Posterior vena cava (tissue), 2 donors: ENCODE measurements around the gene DPYSL3. TPM values are rescaled to one million over a fixed set of nuclear protein-coding genes. Genes with fewer than 3 reads are reported as not detected.
"Not testable (repeated sequence)": the region's sequence is repeated elsewhere in the genome, so short reads cannot be mapped to it uniquely, and the experiment has no call there.

ENCODE experiments used
- DNase-seq: peaks from one replicate; pipeline ENCODE4 v3.0.0-alpha.2; 2020; ENCODE audit warnings: low spot score
- intact Hi-C, 2 donors: fragments of 100-400 bp; cut with DNase I; formaldehyde crosslinking; loops; one replicate each; pipeline versions ENCODE4 v1.14.1 to v1.14.2; 2022 to 2023
- long read RNA-seq, 2 donors: library from polyadenylated mRNA; unstranded; transcript quantifications; one replicate each; pipeline ENCODE4 v2.0.0, GENCODE V29; 2020 to 2021
- total RNA-seq, 2 donors: library from RNA; stranded (reverse); fragmentation: NEBNext Ultra II Directional; extraction: Animal tissue kit (Norgen Biotek cat#: 25700); gene quantifications; one replicate each; pipeline ENCODE4 v1.2.1, GENCODE V29; 2021
- donor health status: DM: yes; HTN: yes; CAD: no.
- donor health status: DM: yes; HTN: yes; CAD: no.

The DPYSL3 gene
- 100 to 1,000 TPM; 401 to 418 TPM for total RNA-seq
- long read RNA-seq, donor 1, full-length matches to known transcripts = 8 of 189 reads
- long read RNA-seq, donor 1, partial matches to known transcripts = 115 of 189 reads
- long read RNA-seq, donor 1, other reads (novel, unspliced or antisense) = 66 of 189 reads
- long read RNA-seq, donor 2, full-length matches to known transcripts = 54 of 178 reads
- long read RNA-seq, donor 2, partial matches to known transcripts = 41 of 178 reads
- long read RNA-seq, donor 2, other reads (novel, unspliced or antisense) = 83 of 178 reads

GRCh38 chr5:147509710-147510651 is at the start of gene DPYSL3:
TSS of gene DPYSL3 (minus strand) at chr5:147510068. CDS start at chr5:147509858, 210 bp downstream.
- intact Hi-C loops = loop anchor here in 1 of 2 donors (5.0 to 10.0 kb wide), 3 partner anchors 42 to 95 kb away; no protein-coding TSS in a partner anchor
- peak; percentile 95 for DNase-seq

- DNase-seq = peak; percentile 86
- intact Hi-C loops = loop anchor here in 1 of 2 donors (5.0 kb wide), 3 partner anchors 107 to 332 kb away; no protein-coding TSS in a partner anchor
Observed at GRCh38 chr5:147558826-147559225, 49.0 kb upstream of the DPYSL3 start.

GRCh38 chr5:147557876-147558745 is 48.2 kb upstream of the DPYSL3 start:
- DNase-seq = no peak
- intact Hi-C loops = loop anchor here in 1 of 2 donors (5.0 kb wide), 3 partner anchors 106 to 331 kb away; no protein-coding TSS in a partner anchor

- intact Hi-C loops = loop anchor here in 1 of 2 donors (5.0 kb wide), 3 partner anchors 103 to 328 kb away; no protein-coding TSS in a partner anchor
- no peak for DNase-seq
Observed at GRCh38 chr5:147555176-147555575, 45.3 kb upstream of the DPYSL3 start.

GRCh38 chr5:147554261-147554817 is 44.5 kb upstream of the DPYSL3 start:
- DNase-seq = no peak
- intact Hi-C loops = loop anchor here in 1 of 2 donors (5.0 kb wide), 1 partner anchor 47 kb away; no protein-coding TSS in a partner anchor

GRCh38 chr5:147553817-147554216 is 43.9 kb upstream of the DPYSL3 start:
- intact Hi-C loops = loop anchor here (1.0 to 5.0 kb wide), 2 partner anchors 47 to 102 kb away; no protein-coding TSS in a partner anchor
- DNase-seq = not testable (repeated sequence)

GRCh38 chr5:147552897-147553296 is 43.0 kb upstream of the DPYSL3 start:
- intact Hi-C loops = loop anchor here (1.0 to 5.0 kb wide), 2 partner anchors 46 to 101 kb away; no protein-coding TSS in a partner anchor
- no peak for DNase-seq

DNA sequence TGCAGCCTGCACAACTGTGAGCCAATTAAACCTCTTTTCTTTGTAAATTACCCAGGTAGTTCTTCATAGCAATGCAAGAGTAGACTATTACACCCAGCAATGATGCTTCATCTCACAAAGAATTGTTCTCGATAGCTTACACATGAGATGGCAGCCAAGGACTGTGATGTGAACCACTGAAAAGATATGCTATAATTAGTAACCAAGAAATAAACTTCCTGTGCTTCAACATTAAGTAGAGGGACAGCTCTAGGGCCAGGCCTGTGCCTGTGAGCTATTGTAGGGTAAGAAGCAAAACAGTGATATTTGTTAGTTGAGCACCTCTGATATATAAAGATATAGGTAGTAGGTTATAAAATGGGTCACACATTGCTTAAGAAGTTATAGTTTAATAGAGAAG is 41.8 kb upstream of the DPYSL3 start:
- no peak for DNase-seq
- intact Hi-C loops = loop anchor here in 1 of 2 donors (5.0 kb wide), 1 partner anchor 44 kb away; no protein-coding TSS in a partner anchor

- intact Hi-C loops = no loop called here
- DNase-seq = no peak
Observed at GRCh38 chr5:147547730-147548129, 37.9 kb upstream of the DPYSL3 start.

DNA sequence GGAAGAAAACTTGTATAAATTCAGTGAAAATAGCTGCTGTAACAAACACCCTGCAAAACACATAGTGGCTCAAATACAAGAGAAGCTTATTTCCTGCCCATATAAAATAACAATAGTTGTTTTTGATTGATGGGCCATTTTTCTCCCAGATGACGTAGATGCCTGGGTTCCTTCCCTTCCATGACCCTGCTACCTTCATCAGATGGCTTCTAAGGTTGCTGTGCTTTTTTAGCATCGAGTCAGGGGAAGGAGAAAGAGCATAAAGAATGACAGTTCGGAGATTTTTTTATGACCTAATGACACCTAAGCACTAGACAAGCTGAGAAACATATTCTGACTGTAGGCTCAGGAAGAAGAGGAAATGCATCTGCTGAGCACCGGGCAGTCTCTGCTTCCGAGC is 34.7 kb upstream of the DPYSL3 start:
- intact Hi-C loops = no loop called here

GRCh38 chr5:147539053-147539452 is 29.2 kb upstream of the DPYSL3 start:
- DNase-seq = no peak
- intact Hi-C loops = no loop called here

More for the DNA sequence above, 34.7 kb upstream of the DPYSL3 start:
- DNase-seq = no peak

- no peak for DNase-seq
- intact Hi-C loops = no loop called here
Observed at GRCh38 chr5:147538236-147538635, 28.4 kb upstream of the DPYSL3 start.

GRCh38 chr5:147534172-147534951 is 24.5 kb upstream of the DPYSL3 start:
- no peak for DNase-seq
- intact Hi-C loops = no loop called here

DNA sequence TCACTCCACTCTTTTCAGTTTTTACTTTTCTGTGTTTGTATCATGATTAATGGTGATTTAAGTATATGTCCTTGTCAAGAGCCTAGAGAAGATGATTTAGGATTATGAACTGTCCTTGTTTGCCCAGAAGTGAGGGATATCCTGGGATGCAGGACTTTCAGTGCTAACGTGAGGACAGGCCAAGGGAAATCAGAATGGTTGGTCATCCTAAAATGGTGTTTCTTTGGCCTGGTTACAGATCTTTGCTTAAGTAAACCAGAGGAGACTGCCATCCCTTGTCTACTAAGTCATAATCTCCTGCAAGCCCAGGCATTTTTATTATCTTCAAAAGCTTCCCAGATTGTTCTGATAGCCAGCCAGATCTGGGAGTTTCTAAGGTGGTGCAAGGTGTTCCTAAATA is 22.3 kb upstream of the DPYSL3 start:
- intact Hi-C loops = no loop called here
- DNase-seq = no peak

DNA sequence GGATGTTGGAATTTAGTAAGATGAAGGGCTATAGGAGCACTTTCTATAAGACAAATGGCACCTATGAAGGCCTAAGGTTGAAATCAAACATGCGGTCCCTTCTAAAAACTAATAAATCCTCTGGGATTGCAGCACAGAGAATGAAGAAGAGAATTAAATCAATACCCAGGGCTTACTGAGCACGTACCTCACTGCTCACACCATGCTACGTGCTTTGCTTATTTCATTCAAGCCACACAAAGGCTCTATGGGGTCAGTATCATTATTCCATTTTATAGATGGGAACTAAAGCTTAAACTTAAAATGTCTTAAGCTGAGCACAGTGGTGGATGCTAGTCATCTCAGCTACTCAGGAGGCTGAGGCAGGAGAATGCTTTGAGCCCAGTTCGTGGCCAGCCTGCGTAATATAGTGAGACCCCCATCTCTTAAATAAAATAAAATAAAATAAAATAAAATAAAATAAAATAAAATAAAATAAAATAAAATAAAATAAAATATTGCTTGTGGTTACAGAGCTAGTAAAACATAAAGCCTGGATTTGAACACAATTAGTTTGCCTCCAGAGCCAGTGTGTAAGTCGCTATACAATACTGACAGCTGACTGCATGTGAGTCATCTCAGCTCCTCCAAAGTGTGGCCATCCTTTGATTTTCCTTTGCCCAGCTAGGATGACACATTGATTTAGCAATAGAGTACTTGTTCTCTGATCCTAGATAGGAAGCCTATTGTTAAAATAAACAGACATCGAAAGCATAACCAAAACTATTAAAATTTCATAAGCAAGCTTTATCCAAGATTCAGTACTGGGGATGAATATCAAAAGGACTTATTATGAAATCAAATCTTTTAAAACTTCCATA is 20.9 kb upstream of the DPYSL3 start:
- no peak for DNase-seq
- intact Hi-C loops = no loop called here

- DNase-seq = no peak
- intact Hi-C loops = no loop called here
Observed at GRCh38 chr5:147523069-147523468, 13.2 kb upstream of the DPYSL3 start.

GRCh38 chr5:147522435-147522834 is 12.6 kb upstream of the DPYSL3 start:
- intact Hi-C loops = no loop called here
- DNase-seq = no peak
